Stomach smooth muscle (tissue), 2 donors: Measurements from ENCODE around the gene C1orf116.

Source experiments
- H3K27ac ChIP-seq: one replicate; pipeline ENCODE4 v1.7.0; 2013; ENCODE audit warnings: mild to moderate bottlenecking, low read length, inconsistent platforms
- H3K27me3 ChIP-seq, 2 donors: one replicate each; pipeline ENCODE4 v1.7.0; 2013; ENCODE audit warnings: low read length in 2 of 2; ENCODE audit not compliant: insufficient read depth in 2 of 2, control insufficient read depth in 1 of 2
- H3K36me3 ChIP-seq, 2 donors: one replicate each; pipeline ENCODE4 v1.7.0; 2013; ENCODE audit warnings: low read length in 2 of 2; ENCODE audit not compliant: control insufficient read depth in 2 of 2, insufficient read depth in 2 of 2
- H3K4me1 ChIP-seq: one replicate; pipeline ENCODE4 v1.7.0; 2013; ENCODE audit warnings: low read length; ENCODE audit not compliant: control insufficient read depth, insufficient read depth
- H3K4me3 ChIP-seq, 2 donors: one replicate each; pipeline ENCODE4 v1.7.0; 2013; ENCODE audit warnings: low read length in 2 of 2
- H3K9ac ChIP-seq, 2 donors: one replicate each; pipeline ENCODE4 v1.7.0; 2013; ENCODE audit warnings: low read length in 2 of 2, mild to moderate bottlenecking in 1 of 2
- H3K9me3 ChIP-seq, 2 donors: one replicate each; pipeline ENCODE4 v1.7.0; 2013; ENCODE audit warnings: low read length in 2 of 2; ENCODE audit not compliant: control insufficient read depth in 2 of 2
- donor health status: healthy.
- donor health status: Pancreatic carcinoma.

Gene C1orf116

DNA sequence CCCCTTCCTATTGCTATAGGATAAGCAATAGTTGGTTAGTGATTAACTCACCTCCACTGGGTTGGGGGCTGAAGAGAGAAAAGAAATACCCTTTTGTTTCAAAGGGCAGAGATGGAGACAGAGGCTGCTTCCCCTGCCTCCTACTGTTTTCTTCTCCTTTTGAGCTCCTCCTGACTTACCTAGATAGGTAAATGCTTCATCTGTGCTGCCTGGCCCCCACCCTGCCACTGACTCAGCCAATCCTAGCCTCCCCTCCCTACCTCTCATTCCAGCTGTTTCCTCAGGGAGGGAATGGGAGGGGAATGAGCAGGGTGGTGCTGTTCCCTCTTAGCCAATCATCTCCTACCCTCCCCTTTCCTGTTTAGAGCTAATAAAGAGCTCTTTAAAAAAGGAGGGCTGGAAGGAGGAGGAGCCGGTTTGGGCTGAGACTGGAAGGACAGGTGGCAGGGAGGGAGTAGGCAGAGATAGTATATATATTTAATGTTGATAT, at the start of gene C1orf116:
Gene C1orf116, minus strand, starts transcription at position 229 of the 490 bp plus-strand sequence. CDS start 5,158 bp downstream, outside the sequence.
- Histone ChIP-seq H3K36me3 (no peaks in the 10 kb centered on the region), H3K27ac (no peak within 1 kb of the TSS), H3K4me3 (no peak within 1 kb of the TSS), H3K4me1 (no peaks in the 10 kb centered on the region), H3K9me3 (no peaks in the 10 kb centered on the region), H3K27me3 (peaks cover 0 to 5% of the 10 kb centered on the region in 2 donors), H3K9ac (no peak within 1 kb of the TSS)

DNA sequence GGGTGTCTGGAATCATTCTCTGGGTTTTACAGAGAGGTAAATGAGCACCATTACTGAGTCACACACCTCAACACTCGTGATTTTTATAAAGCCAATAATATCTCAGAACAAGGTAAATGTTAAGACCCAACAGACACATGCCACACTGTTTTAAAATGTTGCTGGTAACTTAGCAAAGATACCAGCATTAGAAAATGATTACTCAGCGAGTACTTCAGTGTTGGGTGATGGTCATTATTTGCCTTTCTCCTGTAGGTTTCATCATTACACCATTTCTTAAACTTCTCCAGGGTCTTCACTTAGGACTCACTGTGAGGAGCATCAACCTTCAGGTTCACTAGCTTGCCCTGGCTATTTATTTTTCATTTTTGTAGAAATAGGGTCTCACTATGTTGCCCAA, 49.2 kb upstream of the C1orf116 start:
- Histone ChIP-seq H3K9me3 (no peaks in the 10 kb centered on the region), H3K9ac (no peak overlapping the region), H3K27ac (no peak overlapping the region), H3K4me1 (peaks cover 4% of the 10 kb centered on the region), H3K4me3 (no peak overlapping the region), H3K36me3 (peaks cover 0 to 3% of the 10 kb centered on the region in 2 donors), H3K27me3 (no peaks in the 10 kb centered on the region)

DNA sequence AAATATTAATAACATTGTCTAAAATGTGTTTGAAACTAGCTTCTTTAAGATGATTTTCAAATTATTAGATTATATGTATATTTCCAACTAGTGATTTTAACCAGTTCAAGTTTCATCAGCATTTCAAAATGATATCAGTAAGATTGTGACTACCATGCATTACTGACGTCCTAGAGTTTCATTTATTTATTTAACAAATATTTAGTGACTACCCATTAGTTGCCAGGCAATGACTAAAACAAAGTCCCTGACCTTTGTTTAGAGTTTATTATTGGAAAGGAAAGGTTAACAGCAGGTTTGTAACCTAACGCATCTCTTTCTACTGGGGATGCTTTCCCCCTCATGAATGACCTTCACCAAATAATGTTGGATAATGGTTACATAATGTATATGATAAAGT, 48.5 kb upstream of the C1orf116 start:
- Histone ChIP-seq H3K27ac (no peak overlapping the region), H3K4me3 (no peak overlapping the region), H3K9ac (no peak overlapping the region), H3K27me3 (no peaks in the 10 kb centered on the region), H3K9me3 (no peaks in the 10 kb centered on the region), H3K36me3 (peaks cover 0 to 3% of the 10 kb centered on the region in 2 donors), H3K4me1 (peaks cover 4% of the 10 kb centered on the region)

DNA sequence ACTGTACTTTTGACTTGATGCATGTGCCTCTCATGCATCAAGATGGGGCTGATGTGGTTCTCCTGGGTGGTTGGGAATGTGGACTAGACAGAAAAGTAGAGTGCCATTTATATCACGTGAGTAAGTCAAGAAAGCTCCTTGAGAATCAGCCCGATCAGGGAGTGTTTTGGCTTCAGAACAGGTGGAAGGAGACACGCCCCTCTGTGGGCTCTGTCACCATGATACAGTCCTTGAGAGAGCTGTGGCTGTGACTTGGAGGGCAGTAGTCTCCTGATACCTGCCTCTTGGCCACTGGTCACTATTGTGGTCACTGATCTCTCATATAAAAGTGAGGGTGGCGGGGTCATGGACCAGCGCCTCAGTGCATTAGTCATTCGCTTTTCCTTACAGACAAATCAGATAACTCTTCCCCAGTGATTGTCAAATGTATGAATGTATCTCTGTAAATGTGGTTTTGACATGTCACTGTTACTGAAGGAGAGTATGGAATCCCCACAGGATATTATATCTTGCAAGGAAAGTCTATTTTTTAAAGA, 47.2 kb upstream of the C1orf116 start:
- H3K4me1 ChIP-seq = peaks cover 4% of the 10 kb centered on the region
- H3K9ac ChIP-seq = no peak overlapping the region
- peaks cover 0 to 3% of the 10 kb centered on the region in 2 donors for H3K36me3 ChIP-seq
- H3K27ac ChIP-seq = no peak overlapping the region
- no peak overlapping the region for H3K4me3 ChIP-seq
- H3K9me3 ChIP-seq = no peaks in the 10 kb centered on the region
- no peaks in the 10 kb centered on the region for H3K27me3 ChIP-seq

DNA sequence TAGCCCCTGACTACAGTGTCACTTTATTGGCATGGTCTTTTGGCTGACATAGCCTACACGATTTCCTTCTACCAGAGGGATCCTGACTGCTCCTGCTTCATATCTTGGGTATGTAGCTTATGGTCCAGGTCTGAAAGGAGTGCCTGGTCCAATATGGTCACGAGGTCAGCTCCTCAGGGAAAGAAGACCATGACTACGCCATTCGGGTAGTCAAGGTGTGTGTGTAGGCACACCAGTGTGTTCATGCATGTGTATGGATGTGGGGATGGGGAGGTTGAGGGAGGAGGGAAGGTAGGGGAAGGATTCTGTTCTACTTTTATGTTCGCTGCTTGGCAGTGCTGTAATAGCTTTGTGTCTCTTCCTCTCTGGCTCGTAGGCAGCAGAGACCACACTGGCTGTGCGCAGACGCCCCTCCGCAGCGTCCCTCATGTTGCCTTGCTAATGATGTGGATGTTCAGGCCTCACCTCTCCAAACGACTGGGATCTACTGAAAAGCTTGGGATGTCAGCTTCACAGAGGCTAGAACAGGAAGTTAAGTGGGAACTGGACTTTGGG, 46.1 kb upstream of the C1orf116 start:
- Histone ChIP-seq H3K27ac (no peak overlapping the region), H3K36me3 (peaks cover 0 to 3% of the 10 kb centered on the region in 2 donors)

DNA sequence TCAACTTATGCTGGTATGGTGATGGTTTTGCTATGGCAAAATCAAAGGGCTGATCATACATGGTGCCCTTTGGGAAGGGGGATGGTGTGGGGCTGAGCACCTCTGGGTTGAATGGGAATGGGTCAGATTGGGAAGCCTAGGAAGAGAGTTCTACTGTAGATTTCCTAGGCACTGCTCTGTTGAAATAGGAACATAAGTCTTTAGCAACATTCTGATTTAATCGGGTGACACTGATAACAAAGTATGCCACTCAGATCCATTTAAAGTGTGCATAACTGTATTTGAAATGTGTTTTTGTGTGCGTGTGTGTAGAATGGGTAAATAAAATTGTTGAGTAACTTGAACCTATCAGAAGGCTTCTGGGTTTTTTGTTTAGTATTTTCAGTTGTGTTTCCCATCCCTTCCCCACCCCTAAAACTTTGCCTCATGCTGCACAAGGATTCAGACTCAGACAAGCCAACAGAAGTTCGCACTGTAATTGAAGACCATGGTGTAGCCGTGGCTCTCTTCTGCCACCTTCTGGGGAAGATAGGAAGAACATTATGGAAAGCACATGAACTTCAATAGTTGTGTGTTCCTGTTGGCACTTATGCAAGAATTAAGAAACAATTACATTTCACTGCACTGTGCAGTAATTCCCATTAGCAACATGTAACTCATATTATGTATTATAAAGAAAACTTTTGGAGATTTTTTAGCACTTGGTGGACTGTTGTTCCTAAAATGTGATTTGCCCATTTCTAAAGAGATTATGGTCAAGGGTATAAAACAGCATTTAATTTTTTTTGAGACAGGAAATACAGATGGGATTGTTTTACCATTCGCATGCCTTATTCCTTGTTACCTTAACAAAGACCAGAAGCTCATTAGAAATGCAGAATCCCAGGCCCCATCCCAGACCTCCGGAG, 45.2 kb upstream of the C1orf116 start:
- no peak overlapping the region for H3K27ac ChIP-seq
- H3K9me3 ChIP-seq = no peaks in the 10 kb centered on the region
- no peak overlapping the region for H3K9ac ChIP-seq
- peaks cover 0 to 4% of the 10 kb centered on the region in 2 donors for H3K36me3 ChIP-seq
- no peak overlapping the region for H3K4me3 ChIP-seq
- peaks cover 4% of the 10 kb centered on the region for H3K4me1 ChIP-seq
- no peaks in the 10 kb centered on the region for H3K27me3 ChIP-seq

More for the DNA sequence above, 46.1 kb upstream of the C1orf116 start:
- Histone ChIP-seq H3K4me1 (peaks cover 4% of the 10 kb centered on the region), H3K4me3 (no peak overlapping the region), H3K9me3 (no peaks in the 10 kb centered on the region), H3K27me3 (no peaks in the 10 kb centered on the region), H3K9ac (no peak overlapping the region)

DNA sequence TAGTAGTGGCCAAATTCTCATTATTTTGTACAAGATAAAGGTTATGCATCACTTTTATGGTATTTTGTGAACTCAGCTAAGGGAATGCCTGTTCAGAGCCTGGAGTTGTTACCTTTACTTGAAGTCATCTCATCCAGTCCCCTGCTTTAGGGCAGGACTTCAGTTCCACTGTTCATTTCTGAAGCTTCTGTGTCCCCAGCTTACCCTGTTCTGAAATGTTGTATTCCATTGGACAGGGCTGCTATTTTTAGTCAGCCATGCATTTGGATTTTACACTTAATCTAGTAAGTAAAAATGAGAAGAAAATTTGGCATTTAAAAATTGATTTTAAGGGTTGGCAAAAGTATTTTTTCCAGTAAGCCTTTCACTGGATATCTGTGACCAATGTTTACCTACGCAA, 44.5 kb upstream of the C1orf116 start:
- Histone ChIP-seq H3K27me3 (no peaks in the 10 kb centered on the region), H3K36me3 (peaks cover 0 to 8% of the 10 kb centered on the region in 2 donors), H3K4me1 (peaks cover 4% of the 10 kb centered on the region), H3K9ac (no peak overlapping the region), H3K27ac (no peak overlapping the region), H3K4me3 (no peak overlapping the region), H3K9me3 (no peaks in the 10 kb centered on the region)

DNA sequence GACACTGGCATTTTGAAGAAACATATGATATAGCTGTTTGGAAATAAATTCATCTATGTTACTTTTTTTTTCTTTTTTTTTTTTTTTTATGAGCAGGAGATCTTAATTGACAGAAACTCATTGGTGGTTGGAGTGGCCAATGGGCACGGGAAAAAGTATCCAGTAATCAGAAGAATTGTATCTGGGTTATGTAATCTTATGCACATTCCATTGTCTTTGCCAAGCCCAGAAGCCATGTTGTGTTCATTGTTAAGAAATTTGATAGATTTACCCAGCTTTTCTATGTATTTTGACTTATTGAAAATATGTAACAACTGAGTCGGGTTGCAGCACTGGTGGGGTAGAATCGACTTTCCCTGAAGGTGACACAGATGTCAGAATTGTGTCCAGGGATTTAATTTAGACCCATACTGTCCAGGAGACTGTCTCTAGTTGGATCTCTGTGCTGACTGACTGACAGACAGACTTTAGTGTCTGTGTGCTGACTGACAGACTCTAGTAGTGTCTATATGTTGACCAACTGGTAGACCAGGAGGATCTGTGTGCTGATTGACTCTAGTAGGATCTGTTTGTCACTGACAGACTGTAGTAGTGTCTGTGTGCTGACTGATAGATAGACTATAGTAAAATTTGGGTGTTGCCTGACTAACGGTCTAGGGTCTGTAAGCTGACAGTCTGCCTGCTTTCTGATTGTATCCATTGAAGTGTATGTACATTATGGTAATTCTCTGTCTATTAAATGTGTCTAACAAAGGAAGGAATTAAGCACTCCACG, 43.8 kb upstream of the C1orf116 start:
- H3K9me3 ChIP-seq = no peaks in the 10 kb centered on the region
- no peak overlapping the region for H3K9ac ChIP-seq
- H3K27me3 ChIP-seq = no peaks in the 10 kb centered on the region
- no peak overlapping the region for H3K4me3 ChIP-seq
- no peak overlapping the region for H3K27ac ChIP-seq
- peaks cover 4% of the 10 kb centered on the region for H3K4me1 ChIP-seq
- H3K36me3 ChIP-seq = peaks cover 0 to 9% of the 10 kb centered on the region in 2 donors

DNA sequence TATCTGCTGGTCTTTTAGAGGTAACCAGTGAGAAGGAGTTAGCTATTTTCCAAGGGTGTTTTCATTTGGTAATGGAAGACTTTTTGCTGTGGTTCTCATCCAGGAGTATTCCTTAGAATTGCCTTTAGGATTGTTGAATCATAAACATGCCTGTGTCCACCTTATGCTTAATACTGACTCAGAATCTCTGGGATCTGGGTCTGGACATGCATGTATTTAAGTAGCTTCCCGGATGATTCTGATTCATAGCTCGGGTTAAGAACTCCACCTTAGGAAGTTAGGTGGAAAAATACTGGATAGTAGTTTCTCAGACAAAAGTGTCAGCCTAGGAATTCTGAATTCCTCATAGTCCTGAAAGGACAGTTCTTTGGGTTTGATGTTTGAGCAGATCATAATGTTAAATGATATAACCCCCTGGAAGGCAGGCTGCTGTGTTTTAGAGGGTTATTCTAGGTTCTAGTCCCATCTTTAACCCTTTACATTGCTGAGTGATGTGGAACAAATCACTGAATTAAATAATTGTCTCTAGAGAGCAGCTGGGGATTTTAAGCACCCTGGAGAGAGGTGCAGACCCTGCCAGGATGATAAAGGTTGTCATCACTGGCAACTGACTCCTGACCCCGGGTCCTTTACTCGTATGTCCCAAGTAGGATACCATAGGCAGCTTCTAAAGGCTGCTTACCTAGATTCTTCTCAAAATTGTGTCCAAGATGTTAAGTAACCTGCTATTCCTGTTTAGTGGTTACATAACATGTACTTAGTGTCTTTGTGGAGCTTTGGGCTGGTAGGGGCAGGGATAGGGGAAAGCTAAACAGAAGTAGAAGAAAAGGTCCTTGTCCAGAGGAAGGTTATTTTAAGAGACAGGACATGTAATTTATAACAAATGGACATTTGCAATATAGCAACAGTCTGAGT, 41.6 kb upstream of the C1orf116 start:
- H3K9me3 ChIP-seq = no peaks in the 10 kb centered on the region
- no peak overlapping the region for H3K4me3 ChIP-seq
- H3K9ac ChIP-seq = no peak overlapping the region
- peaks cover 4% of the 10 kb centered on the region for H3K4me1 ChIP-seq
- H3K36me3 ChIP-seq = peaks cover 0 to 20% of the 10 kb centered on the region in 2 donors
- no peak overlapping the region for H3K27ac ChIP-seq
- no peaks in the 10 kb centered on the region for H3K27me3 ChIP-seq
